Raji (cell line): Measurements from ENCODE around the gene ZFPM1.

Source experiments
- POLR2A ChIP-seq: IDR thresholded peaks from 2 replicates; pipeline ENCODE4 v1.6.1; 2011; ENCODE audit warnings: low read depth, low read length, control low read depth; ENCODE audit not compliant: insufficient read depth

The ZFPM1 gene

DNA sequence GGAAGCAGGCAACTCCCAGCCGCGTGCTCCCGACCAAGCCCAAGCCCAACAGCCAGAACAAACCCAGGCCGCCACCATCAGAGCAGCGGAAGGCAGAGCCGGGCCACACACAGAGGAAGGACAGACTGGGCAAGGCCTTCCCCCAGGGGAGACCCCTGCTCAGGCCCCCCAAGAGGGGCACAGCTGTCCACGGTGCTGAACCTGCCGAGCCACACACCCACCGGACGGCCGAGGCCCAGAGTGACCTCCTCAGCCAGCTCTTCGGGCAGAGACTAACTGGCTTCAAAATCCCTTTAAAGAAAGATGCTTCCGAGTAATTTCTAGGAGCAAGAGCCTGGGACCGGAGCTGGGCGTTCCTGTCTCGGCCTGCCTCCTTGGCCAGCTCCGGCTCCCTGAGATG is 14.1 kb upstream of the ZFPM1 start:
- no peak for TF ChIP-seq POLR2A

DNA sequence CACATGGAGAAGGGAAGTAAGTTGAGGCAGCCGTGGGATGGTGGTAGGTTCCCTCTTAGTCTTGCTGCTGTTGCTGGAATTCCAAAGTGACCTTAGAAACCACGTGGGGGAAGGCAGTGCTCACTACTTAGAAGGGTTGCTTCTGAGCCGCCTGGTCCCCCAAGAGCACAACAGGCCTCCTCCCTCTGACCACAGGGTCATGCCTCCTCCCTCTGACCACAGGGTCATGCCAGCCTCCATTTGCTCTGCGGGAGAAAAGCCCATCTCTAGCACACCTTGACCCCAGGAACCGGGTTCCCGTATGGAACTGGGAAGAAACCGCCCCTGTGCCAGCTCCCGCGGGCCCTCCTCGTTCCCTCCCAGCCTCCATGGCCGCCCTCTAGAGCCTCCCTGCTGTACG is 13.4 kb upstream of the ZFPM1 start:
- TF ChIP-seq POLR2A = no peak

DNA sequence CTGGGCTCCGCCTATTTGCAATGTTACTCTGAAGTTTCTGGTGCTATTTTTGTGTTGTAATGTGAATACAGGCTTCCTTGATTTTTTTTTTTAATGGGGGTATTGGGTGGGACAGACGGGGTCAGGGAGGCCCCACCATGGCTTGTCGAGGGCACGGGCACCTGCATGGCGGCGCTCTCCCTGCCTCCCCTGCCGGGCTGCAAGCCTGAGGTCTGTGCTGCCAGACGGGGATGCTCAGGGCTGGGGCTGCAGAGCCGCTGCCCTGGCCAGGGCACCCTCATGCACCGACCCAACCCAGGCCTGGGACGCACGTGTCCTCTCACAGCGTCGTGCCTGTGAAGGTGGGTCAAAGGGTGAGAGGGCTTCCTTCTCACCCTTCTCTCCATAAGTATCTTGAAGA is 13.0 kb upstream of the ZFPM1 start:
- no peak for TF ChIP-seq POLR2A

DNA sequence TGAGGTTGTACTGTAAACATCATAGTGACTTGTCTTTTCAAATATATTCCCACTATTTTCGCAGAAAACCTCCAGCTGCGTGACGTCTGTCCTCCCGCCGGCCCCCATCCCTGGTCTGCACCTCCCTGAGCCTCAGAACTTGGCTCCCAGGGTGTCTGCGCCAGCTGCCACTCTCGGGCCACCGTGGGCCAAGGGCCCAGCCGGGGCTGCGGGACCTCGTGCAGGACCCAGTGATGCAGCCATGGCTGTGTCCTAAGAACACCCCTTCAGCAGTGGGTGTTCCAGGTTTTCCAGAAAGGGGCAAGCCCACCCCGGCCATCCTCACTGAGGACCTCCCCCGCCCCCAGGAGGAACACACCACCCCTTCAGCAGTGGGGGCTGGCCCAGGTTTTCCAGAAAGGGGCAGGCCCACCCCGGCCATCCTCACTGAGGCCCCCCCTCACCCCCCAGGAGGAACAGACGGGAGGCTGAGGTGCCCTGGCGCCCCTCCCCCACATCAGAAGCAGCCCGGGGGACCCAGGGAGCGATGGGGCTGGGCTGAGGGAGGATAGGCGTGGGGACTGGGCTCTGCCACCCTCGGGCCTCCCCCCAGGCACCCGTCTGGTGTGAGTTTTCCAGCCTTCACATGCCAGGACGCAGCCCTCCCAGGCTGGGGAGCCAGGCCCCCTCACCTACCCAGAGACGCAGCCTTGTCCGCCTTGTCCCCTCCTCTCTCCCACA is 12.2 kb upstream of the ZFPM1 start:
- TF ChIP-seq POLR2A = no peak

DNA sequence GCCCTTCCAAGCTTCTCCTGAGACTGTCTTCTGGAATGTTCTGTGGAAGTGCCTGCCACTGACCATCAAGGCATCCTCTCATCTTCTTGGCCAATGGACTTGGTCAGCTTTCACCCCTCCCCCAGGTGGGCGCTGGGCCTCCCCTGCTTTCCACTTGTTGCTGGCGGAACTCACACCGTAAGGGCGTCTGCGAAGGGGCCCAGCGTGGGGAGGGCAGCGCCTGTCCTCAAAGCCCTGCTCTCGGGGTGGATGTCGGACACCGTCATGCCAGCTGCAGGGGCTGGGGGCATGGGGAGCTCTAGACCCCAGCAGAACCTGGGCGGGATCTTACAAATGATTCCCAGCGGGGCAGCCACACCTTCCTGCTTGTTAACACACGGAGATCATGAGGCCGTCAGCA is 11.6 kb upstream of the ZFPM1 start:
- TF ChIP-seq POLR2A = no peak

DNA sequence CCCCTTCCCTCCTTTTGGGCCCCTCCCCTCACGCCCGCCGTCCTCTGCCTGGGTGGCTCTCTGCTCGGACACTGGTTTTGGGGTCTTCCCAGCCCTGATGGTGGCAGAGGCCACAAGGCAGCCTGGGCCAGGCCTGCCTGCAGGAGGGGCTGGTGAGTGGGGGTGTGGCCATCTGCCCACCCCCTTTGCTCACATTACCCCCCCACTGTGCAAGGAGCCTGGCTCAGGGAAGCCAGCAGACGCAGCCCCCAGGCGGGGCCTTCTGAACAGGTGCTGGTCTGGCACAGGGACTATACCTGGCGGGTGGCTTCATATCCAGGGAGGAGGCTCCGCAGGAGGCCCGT is 10.7 kb upstream of the ZFPM1 start:
- TF ChIP-seq POLR2A = no peak

DNA sequence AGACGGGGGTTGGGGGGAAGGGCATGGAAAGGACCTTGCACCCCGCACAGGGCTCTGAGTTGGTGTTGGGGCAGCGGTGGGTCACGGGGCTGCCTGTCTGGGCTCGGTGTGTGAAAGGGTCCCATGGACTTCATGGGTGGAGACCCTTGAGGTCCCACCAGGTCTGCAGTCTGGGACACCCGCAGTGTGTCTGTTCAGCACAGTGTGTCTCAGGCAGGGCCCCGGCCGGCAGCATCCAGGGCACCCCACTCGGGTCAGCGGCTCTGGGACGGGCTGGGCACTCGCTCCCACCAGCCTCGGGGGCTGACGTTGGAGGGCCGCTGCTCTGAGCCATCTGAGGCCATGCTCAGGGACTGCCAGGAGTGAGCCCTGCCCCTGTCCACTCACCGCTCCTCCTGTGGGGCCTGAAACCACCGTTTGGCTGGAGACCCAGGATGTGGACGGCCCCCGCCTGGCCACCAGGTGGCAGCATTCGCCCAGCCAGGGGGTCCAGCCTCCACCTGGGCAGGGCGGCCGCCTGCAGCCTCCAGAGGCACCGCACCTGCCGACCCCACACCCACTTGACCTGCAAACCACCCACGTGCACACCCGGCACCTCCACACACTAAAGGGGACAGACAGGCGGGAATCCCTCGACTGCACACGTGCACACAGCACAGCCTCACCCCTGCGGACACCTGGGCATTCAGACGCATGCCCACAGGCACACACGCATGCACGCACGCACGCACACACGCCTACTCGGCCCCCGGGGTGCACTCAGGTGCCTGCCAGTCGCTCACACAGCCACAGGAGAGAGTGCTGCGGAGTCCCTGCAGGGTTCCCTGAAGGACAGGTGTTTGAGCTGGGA is 10.1 kb upstream of the ZFPM1 start:
- TF ChIP-seq POLR2A = no peak

DNA sequence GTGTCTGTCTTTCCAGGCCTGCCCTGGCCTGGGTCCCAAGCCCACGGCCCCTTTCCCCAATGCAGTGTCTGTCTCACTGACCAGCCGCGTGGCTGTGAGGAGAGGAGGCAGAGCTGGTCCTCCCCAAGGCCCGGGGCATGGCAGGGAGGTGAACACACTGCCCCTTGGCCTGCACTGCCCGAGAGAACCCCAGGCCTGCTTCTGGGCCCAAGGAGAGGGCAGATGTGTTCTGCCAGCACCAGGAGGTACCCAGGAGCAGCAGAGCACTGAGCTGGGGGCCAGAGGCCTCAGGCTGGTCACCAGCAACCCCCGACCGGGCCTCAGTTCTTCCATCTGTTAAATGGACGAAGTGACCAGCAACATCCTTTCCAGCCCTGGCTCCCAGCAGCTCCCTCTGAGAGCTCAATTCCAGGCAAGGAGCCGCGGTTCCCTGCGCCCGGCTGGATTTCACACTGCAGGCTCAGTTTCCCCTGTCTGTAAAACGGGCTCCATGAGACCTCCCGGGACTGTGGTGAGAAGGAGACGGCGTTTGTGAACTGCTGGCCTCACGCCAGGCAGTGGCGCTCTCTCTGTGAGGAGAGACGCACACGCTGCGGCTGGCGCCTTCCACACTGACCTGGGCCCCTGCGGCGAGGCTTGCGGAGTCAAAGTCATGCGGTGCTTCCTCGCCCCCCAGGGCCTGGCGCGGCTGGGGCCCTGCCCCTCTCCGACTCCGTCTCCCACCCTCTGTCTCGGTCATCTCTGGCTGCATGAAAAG is 8.1 kb upstream of the ZFPM1 start:
- no peak for TF ChIP-seq POLR2A

DNA sequence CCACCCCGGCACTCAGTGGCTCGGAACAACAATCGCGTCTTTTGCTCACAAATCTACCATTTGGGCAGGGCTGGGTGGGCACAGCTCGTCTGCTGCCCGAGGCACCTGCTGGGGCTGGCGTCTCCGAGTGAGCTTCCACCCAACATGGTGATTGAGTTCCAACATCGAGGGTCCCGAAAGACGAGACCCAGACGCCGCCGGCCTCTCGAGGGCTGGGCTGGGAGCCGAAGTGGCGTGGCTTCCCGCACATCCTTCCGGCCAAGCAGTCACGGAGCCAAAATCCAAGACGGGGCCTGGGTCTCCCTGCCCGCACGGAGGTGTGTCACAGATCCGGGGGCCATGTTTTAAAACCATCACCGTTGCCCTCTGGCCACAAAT is 7.5 kb upstream of the ZFPM1 start:
- TF ChIP-seq POLR2A = no peak

DNA sequence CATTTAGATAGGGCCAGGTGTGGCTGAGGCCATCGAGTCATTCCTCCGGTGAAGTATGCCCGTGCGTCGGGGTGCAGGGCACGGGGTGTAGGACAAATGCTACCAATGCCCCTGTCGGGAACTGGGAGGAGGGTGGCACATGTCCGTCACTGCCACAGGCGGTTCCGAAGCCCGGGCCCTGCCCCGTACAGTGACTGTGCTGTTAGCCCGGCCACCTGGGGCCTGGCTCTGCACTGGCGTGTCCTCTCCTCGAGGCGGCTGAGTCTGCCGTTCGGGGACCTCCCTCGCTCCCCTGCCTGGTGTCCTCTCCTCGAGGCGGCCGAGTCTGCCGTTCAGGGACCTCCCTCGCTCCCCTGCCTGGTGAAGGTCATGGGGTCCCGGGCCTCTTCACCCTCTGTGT is 7.0 kb upstream of the ZFPM1 start:
- TF ChIP-seq POLR2A = no peak

DNA sequence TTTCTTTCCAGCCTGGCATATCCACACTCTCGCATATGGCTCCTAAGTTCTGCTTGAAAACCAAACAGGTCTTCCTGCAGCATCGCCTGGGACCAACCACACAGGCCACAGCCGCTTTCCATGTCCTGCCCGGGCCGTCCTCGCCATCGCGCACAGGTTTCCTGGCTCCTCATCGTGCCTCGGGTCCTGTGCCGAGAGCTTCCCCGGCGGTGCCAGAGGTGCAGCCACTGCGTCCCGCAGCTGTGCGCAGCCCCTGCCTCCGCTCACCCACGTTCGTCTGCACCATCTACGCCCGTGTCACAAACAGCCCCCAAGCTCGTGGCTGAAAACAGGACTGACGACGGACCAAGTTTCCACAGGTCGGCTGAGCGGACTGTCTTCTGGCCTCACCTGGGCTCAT is 6.3 kb upstream of the ZFPM1 start:
- no peak for TF ChIP-seq POLR2A

DNA sequence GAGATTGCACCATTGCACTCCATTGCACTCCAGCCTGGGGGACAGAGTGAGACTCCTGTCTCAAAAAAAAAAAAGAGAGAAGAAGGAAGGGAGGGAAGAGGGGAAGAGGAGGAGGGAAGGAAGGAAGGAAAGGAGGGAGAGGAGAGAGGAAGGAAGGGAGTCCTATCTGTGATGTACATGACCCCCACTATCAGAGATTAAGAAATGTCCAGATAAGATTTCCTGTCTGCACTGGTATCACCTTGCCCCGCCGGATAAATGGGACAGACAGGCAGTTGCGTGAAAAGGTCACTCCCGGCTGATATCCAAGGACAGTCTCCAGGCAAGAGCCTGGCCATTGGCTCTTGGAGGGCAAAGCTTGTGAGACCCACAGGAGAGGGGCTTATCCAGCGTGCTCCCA is 5.2 kb upstream of the ZFPM1 start:
- TF ChIP-seq POLR2A = no peak

DNA sequence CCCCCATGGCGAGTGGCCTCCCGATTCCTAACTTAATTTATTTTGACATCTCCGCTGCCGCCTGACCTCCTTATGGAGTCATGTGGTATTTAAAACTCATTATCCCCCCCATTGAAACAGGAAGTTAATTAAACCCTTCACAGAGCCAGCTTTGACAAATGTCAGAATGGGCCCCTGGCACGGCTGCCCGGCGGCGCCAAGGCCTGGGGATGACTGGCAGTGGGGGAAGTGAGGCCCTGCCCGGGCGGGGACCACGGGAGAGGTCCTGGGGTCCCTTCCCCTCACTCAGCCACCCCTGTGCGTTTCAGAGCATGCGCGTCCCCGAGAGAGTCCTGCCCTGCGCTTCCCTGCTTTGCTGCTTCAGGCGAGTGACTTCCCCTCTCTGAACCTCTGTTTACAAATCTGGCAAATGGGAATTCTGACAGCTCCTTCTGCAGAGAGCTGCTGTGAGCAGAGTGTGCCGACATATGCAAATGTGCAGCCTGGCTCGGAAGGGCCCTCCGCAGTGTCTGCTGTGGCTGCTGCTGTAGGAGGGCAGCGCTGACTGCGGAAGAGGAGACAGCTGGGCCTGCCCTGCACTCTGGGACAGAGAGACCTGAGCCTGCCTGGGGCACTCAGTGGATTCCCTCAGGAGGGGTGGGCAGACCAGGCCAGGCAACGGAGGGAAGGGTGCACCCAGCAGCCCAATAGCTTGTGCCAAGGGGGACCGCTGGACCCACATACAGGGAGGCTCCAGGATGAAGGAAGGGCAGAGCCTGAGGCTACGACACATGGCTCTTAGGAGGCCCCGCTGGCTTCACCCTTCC is 4.4 kb upstream of the ZFPM1 start:
- TF ChIP-seq POLR2A = peak; percentile 29; the same call in 1 of the 2 replicates

DNA sequence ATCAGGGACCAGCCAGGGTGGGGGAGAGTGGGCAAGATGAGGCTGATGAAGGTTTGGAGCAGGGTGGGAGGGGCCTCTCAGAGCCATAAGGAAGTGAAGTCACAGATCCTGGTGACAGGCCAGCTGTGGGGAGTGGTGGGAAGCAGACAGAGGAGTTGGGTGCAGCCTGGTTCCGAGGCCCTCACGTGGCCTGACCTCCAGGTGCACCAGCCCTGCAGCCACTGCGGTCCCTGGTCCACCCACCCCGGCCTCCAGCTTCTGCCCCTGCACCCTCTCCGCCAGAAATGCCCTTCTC is 3.9 kb upstream of the ZFPM1 start:
- no peak for TF ChIP-seq POLR2A
